ENCODE results near the gene NPR2. TPM values are rescaled to one million over a fixed set of nuclear protein-coding genes. Genes with fewer than 3 reads are reported as not detected.

NPR2 gene
- total RNA-seq, 1 experiment from 2014 or later, result 18.8 TPM

DNA sequence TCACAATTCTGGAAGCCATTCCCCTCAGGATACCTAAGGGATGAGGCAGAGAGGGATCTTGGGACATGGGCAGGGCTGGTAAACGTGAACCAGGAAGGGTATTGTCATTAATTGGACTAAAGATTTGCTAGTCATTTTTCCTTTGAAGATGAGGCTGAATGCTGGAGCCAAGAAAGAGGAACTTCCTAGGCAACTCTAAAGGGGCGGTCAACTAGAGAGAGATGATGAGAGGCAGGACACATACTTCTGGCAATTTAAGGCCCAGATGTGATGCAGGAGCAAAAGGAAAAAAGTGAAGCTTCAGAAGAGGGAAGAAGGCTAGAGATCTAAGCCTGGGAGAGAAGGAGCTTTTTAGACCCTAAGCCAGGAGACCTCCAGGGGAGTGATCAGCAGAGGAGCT, 47.9 kb upstream of the NPR2 start:
- BruUV-seq (replicated peaks), result no TSS peak
- POLR2A ChIA-PET, result no interaction called here

GRCh38 chr9:35743880-35744518, 47.4 kb upstream of the NPR2 start:
- H3K4me1 ChIP-seq (ENCODE audit: control insufficient read depth in 1 of 2, insufficient read depth in 2 of 2, low read length in 2 of 2), result peaks cover 15 to 17% of the 10 kb centered on the region in 2 experiments
- H4K20me1 ChIP-seq (ENCODE audit: insufficient read depth), result peaks cover 7% of the 10 kb centered on the region; the same call in 1 of the 2 replicates
- H3K9me3 ChIP-seq (ENCODE audit: control insufficient read depth in 1 of 2, insufficient read depth in 1 of 2, low read depth in 1 of 2, low read length in 2 of 2), result no peaks in the 10 kb centered on the region
- DNase-seq (ENCODE audit: low read depth, low spot score) (no peak), ATAC-seq (no peak)
- peaks cover 64% of the 10 kb centered on the region for H3K79me2 ChIP-seq (ENCODE audit: insufficient read depth, low read length)
- no peak overlapping the region for H3K4me2 ChIP-seq (ENCODE audit: low read length)
- no peak overlapping the region for H2AFZ ChIP-seq (ENCODE audit: low read depth, low read length, poor library complexity, severe bottlenecking)
- no peaks in the 10 kb centered on the region for H3K9me2 ChIP-seq (ENCODE audit: insufficient read depth)
- H3K27me3 ChIP-seq (ENCODE audit: insufficient read depth, low read length), result no peaks in the 10 kb centered on the region
- no peak overlapping the region for H3K4me3 ChIP-seq (replicated peaks in 1 of 2; ENCODE audit: low read depth in 1 of 2, low read length in 2 of 2)
- ChIA-PET CTCF (interaction anchor here (1.1 kb wide), 1 partner anchor 12 kb away, joined by 3 read pairs; no protein-coding TSS in a partner anchor), RAD21 (ENCODE audit: low non-redundant PET in 1 of 2, low total read pairs in 2 of 2, uncharacterized antibody in 2 of 2, unreplicated experiment in 2 of 2) (no interaction called here), POLR2A (no interaction called here)
- no peak overlapping the region for H3K9ac ChIP-seq (ENCODE audit: low read length)
- H3K27ac ChIP-seq (ENCODE audit: low read depth, low read length), result no peak overlapping the region
- intact Hi-C loops (cut with micrococcal nuclease), result no loop called here
- BruUV-seq (replicated peaks), result no TSS peak
- H3K36me3 ChIP-seq (ENCODE audit: control insufficient read depth in 1 of 2, insufficient read depth in 2 of 2, low read length in 2 of 2), result peaks cover 45 to 53% of the 10 kb centered on the region in 2 experiments; a peak in 3 of 4 replicates
- TF ChIP-seq POLR2AphosphoS5 (IDR thresholded peaks at IDR 0.05; ENCODE audit: low read depth, low read length) (no peak), ZBTB33 (IDR thresholded peaks at IDR 0.05; ENCODE audit: extremely low read depth, insufficient replicate concordance, low read length) (no peak)

More for the DNA sequence above, 47.9 kb upstream of the NPR2 start:
- Histone ChIP-seq H2AFZ (ENCODE audit: low read depth, low read length, poor library complexity, severe bottlenecking) (no peak overlapping the region), H3K9ac (ENCODE audit: low read length) (no peak overlapping the region), H3K4me1 (ENCODE audit: control insufficient read depth in 1 of 2, insufficient read depth in 2 of 2, low read length in 2 of 2) (peaks cover 15 to 17% of the 10 kb centered on the region in 2 experiments), H3K36me3 (ENCODE audit: control insufficient read depth in 1 of 2, insufficient read depth in 2 of 2, low read length in 2 of 2) (peaks cover 50 to 57% of the 10 kb centered on the region in 2 experiments), H3K27me3 (ENCODE audit: insufficient read depth, low read length) (no peaks in the 10 kb centered on the region), H4K20me1 (ENCODE audit: insufficient read depth) (peaks cover 7% of the 10 kb centered on the region; the same call in 1 of the 2 replicates), H3K9me3 (ENCODE audit: control insufficient read depth in 1 of 2, insufficient read depth in 1 of 2, low read depth in 1 of 2, low read length in 2 of 2) (no peaks in the 10 kb centered on the region), H3K79me2 (ENCODE audit: insufficient read depth, low read length) (peaks cover 60% of the 10 kb centered on the region), H3K4me3 (replicated peaks in 1 of 2; ENCODE audit: low read depth in 1 of 2, low read length in 2 of 2) (no peak overlapping the region), H3K4me2 (ENCODE audit: low read length) (no peak overlapping the region), H3K9me2 (ENCODE audit: insufficient read depth) (no peaks in the 10 kb centered on the region), H3K27ac (ENCODE audit: low read depth, low read length) (no peak overlapping the region)
- DNase-seq (ENCODE audit: low read depth, low spot score) (no peak), ATAC-seq (no peak)
- ChIA-PET RAD21 (ENCODE audit: low non-redundant PET in 1 of 2, low total read pairs in 2 of 2, uncharacterized antibody in 2 of 2, unreplicated experiment in 2 of 2) (no interaction called here), CTCF (interaction anchor here (1.1 kb wide), 1 partner anchor 13 kb away, joined by 3 read pairs; no protein-coding TSS in a partner anchor)
- no peak for TF ChIP-seq RAD21 (IDR thresholded peaks at IDR 0.05; ENCODE audit: low read depth)
- no peak for TF ChIP-seq EGR1 (IDR thresholded peaks at IDR 0.05; ENCODE audit: low read depth)
- no peak for TF ChIP-seq FOSL1 (IDR thresholded peaks at IDR 0.05; ENCODE audit: low read depth)
- intact Hi-C loops (cut with micrococcal nuclease), result no loop called here
